Measurements from ENCODE around the gene NSUN7.
A peak's percentile ranks its signal among the peaks of the same experiment; 100 is the strongest.

The NSUN7 gene

GRCh38 chr4:40734497-40734896, 15.3 kb upstream of the NSUN7 start:
- no peak for DNase-seq (ENCODE audit: low read depth)

- peak; percentile 37 for DNase-seq (ENCODE audit: low read depth)
Observed at GRCh38 chr4:40736910-40737309, 12.8 kb upstream of the NSUN7 start.

GRCh38 chr4:40737879-40738278, 11.9 kb upstream of the NSUN7 start:
- no peak for DNase-seq (ENCODE audit: low read depth)

- no peak for DNase-seq (ENCODE audit: low read depth)
Observed at GRCh38 chr4:40739347-40739746, 10.4 kb upstream of the NSUN7 start.

- no peak for DNase-seq (ENCODE audit: low read depth)
Observed at GRCh38 chr4:40744218-40744617, 5.5 kb upstream of the NSUN7 start.

- DNase-seq (ENCODE audit: low read depth) = no peak
Observed at GRCh38 chr4:40745285-40745984, 4.3 kb upstream of the NSUN7 start.

- DNase-seq (ENCODE audit: low read depth) = peak; percentile 23
Observed at GRCh38 chr4:40747207-40747835, 2.4 kb upstream of the NSUN7 start.

- DNase-seq (ENCODE audit: low read depth) = peak; percentile 23
Observed at GRCh38 chr4:40750461-40751258, 905 bp downstream of the NSUN7 start.

- DNase-seq (ENCODE audit: low read depth) = no peak
Observed at GRCh38 chr4:40755616-40756015, 5.9 kb downstream of the NSUN7 start.

GRCh38 chr4:40763228-40763716, 13.5 kb downstream of the NSUN7 start:
- DNase-seq (ENCODE audit: low read depth) = peak; percentile 52

- DNase-seq (ENCODE audit: low read depth) = no peak
Observed at GRCh38 chr4:40769266-40769665, 19.5 kb downstream of the NSUN7 start.

GRCh38 chr4:40778090-40778489, 28.3 kb downstream of the NSUN7 start:
- DNase-seq (ENCODE audit: low read depth) = no peak

- DNase-seq (ENCODE audit: low read depth) = no peak
Observed at GRCh38 chr4:40782876-40783275, 33.1 kb downstream of the NSUN7 start.

- DNase-seq (ENCODE audit: low read depth) = no peak
Observed at GRCh38 chr4:40785727-40786126, 36.0 kb downstream of the NSUN7 start.

- no peak for DNase-seq (ENCODE audit: low read depth)
Observed at GRCh38 chr4:40788331-40788730, 38.6 kb downstream of the NSUN7 start.

- DNase-seq (ENCODE audit: low read depth) = no peak
Observed at GRCh38 chr4:40789031-40789430, 39.3 kb downstream of the NSUN7 start.

GRCh38 chr4:40789771-40790170, 40.0 kb downstream of the NSUN7 start:
- DNase-seq (ENCODE audit: low read depth) = no peak

- DNase-seq (ENCODE audit: low read depth) = no peak
Observed at GRCh38 chr4:40800064-40800463, 50.3 kb downstream of the NSUN7 start.

GRCh38 chr4:40804598-40804997, 54.8 kb downstream of the NSUN7 start:
- no peak for DNase-seq (ENCODE audit: low read depth)

GRCh38 chr4:40808926-40809457, 59.2 kb downstream of the NSUN7 start:
- DNase-seq (ENCODE audit: low read depth) = no peak

GRCh38 chr4:40811956-40812355, 62.2 kb downstream of the NSUN7 start:
- DNase-seq (ENCODE audit: low read depth) = peak; percentile 53

GRCh38 chr4:40812386-40812785, 62.6 kb downstream of the NSUN7 start:
- DNase-seq (ENCODE audit: low read depth) = peak; percentile 20

GRCh38 chr4:40812856-40813255, 63.1 kb downstream of the NSUN7 start:
- DNase-seq (ENCODE audit: low read depth) = no peak

Data from EH (cell line).